Panc1 (cell line): Measurements from ENCODE around the gene PNMA8A.

Experiments used
- CTCF ChIP-seq: fragments of 450-650 bp; IDR thresholded peaks from 2 replicates; pipeline ENCODE4 v1.5.1; 2017; ENCODE audit warnings: mild to moderate bottlenecking
- REST ChIP-seq, 2 experiments: IDR thresholded peaks; 2 replicates each; pipeline ENCODE4 v1.6.1; 2011 to 2012; ENCODE audit warnings: low read depth in 2 of 2, control low read depth in 1 of 2, low read length in 1 of 2, mild to moderate bottlenecking in 1 of 2, moderate library complexity in 1 of 2; ENCODE audit not compliant: insufficient read depth in 1 of 2
- TCF7L2 ChIP-seq: IDR thresholded peaks from 2 replicates; pipeline ENCODE4 v1.6.1; 2011; ENCODE audit warnings: mild to moderate bottlenecking, low read depth, low read length, inconsistent platforms

- TF ChIP-seq CTCF: no peak
- TF ChIP-seq REST (IDR thresholded peaks at IDR 0.05; ENCODE audit: insufficient read depth in 1 of 2, low read depth in 2 of 2, low read length in 1 of 2): no peak
- no peak for TF ChIP-seq TCF7L2
These were observed 7.1 kb upstream of the PNMA8A start for GRCh38 chr19:46478356-46478986.
